SK-N-SH (cell line): ENCODE data around the gene SPOP. TPM values are rescaled to one million over a fixed set of nuclear protein-coding genes. Genes with fewer than 3 reads are reported as not detected.

Experiments used
- CTCF ChIA-PET: fragments of 300-600, 350-600 bp; formaldehyde crosslinking; extraction: SDS; loops from one replicate; lab custom pipeline; 2021; lab: Yijun Ruan, JAX
- POLR2A ChIA-PET: fragments of 350-600 bp; sonication (Branson Sonifier 250); formaldehyde crosslinking; extraction: SDS; loops from one replicate; lab custom pipeline; 2020; ENCODE audit warnings: antibody characterized with exemption, inconsistent platforms; lab: Yijun Ruan, JAX
- DNase-seq: peaks from one replicate; pipeline ENCODE4 v3.0.0; 2012
- H2AFZ ChIP-seq: fragments of 200-600 bp; sonication (generic); 2 replicates; pipeline ENCODE4 v1.8.1; 2016; ENCODE audit warnings: antibody characterized with exemption, mild to moderate bottlenecking, low read depth
- H3F3A ChIP-seq: fragments of 200-600 bp; sonication (generic); replicated peaks from 2 replicates; pipeline ENCODE3; 2016; ENCODE audit warnings: antibody characterized with exemption, mild to moderate bottlenecking; ENCODE audit not compliant: insufficient read depth
- H3K27ac ChIP-seq, 2 experiments: fragments of 200-500 bp in 1 of 2; fragments of 200-600 bp in 1 of 2; sonication (Bioruptor generic) in 1 of 2; sonication (generic), shearing (Covaris generic) in 1 of 2; 2 replicates each; pipeline versions ENCODE4 v1.5.1 to v1.6.1; 2014 to 2016; ENCODE audit warnings: low read depth in 2 of 2, inconsistent platforms in 1 of 2, low read length in 1 of 2, mild to moderate bottlenecking in 1 of 2, mixed read lengths in 1 of 2
- H3K27me3 ChIP-seq: fragments of 200-600 bp; sonication (generic), shearing (Covaris generic); 2 replicates; pipeline ENCODE4 v1.6.1; 2016; ENCODE audit warnings: mixed run types; ENCODE audit not compliant: insufficient read depth
- H3K36me3 ChIP-seq, 2 experiments: fragments of 200-500 bp in 1 of 2; fragments of 200-600 bp in 1 of 2; sonication (Bioruptor generic) in 1 of 2; sonication (generic) in 1 of 2; replicated peaks in 1 of 2; 2 replicates each; pipeline versions ENCODE3 to v1.5.1; 2014 to 2016; ENCODE audit warnings: low read length in 1 of 2, mild to moderate bottlenecking in 1 of 2; ENCODE audit not compliant: insufficient read depth in 2 of 2, control insufficient read depth in 1 of 2
- H3K4me1 ChIP-seq, 2 experiments: fragments of 200-500 bp in 1 of 2; fragments of 200-600 bp in 1 of 2; sonication (Bioruptor generic) in 1 of 2; sonication (generic), shearing (Covaris generic) in 1 of 2; 2 replicates each; pipeline versions ENCODE4 v1.5.1 to v1.6.1; 2014 to 2016; ENCODE audit warnings: low read depth in 1 of 2, low read length in 1 of 2, mixed run types in 1 of 2; ENCODE audit not compliant: insufficient read depth in 2 of 2, control insufficient read depth in 1 of 2
- H3K4me2 ChIP-seq: fragments of 200-600 bp; sonication (generic), shearing (Covaris generic); 2 replicates; pipeline ENCODE4 v1.6.1; 2017; ENCODE audit warnings: mixed run types
- H3K4me3 ChIP-seq, 2 experiments: fragments of 200-500 bp in 1 of 2; fragments of 200-600 bp in 1 of 2; sonication (Bioruptor generic) in 1 of 2; sonication (generic), shearing (Covaris generic) in 1 of 2; 2 replicates each; pipeline versions ENCODE4 v1.5.1 to v1.8.1; 2014 to 2016; ENCODE audit warnings: low read depth in 2 of 2, inconsistent platforms in 1 of 2, low read length in 1 of 2, mild to moderate bottlenecking in 1 of 2, mixed read lengths in 1 of 2, moderate library complexity in 1 of 2
- H3K79me2 ChIP-seq: fragments of 200-600 bp; sonication (generic); 2 replicates; pipeline ENCODE4 v1.8.1; 2017; ENCODE audit warnings: mild to moderate bottlenecking; ENCODE audit not compliant: insufficient read depth
- H3K9ac ChIP-seq: fragments of 200-600 bp; sonication (generic); 2 replicates; pipeline ENCODE4 v1.6.1; 2017; ENCODE audit warnings: mixed run types
- H3K9me2 ChIP-seq: fragments of 200-600 bp; sonication (generic); 2 replicates; pipeline ENCODE4 v1.6.1; 2017; ENCODE audit warnings: mixed run types
- H3K9me3 ChIP-seq: fragments of 200-600 bp; sonication (generic); 2 replicates; pipeline ENCODE4 v1.6.1; 2017; ENCODE audit warnings: mixed run types, mild to moderate bottlenecking, moderate library complexity
- H4K20me1 ChIP-seq: fragments of 200-600 bp; sonication (generic); 2 replicates; pipeline ENCODE4 v1.6.1; 2017; ENCODE audit warnings: mild to moderate bottlenecking, mixed run types; ENCODE audit not compliant: insufficient read depth
- FOSL2 ChIP-seq: IDR thresholded peaks from 2 replicates; pipeline ENCODE4 v1.4.0; 2012; ENCODE audit warnings: low read depth, mild to moderate bottlenecking, moderate library complexity, borderline replicate concordance
- FOXM1 ChIP-seq: IDR thresholded peaks from 2 replicates; pipeline ENCODE4 v1.4.0; 2012; ENCODE audit warnings: low read depth, mild to moderate bottlenecking
- GABPA ChIP-seq: IDR thresholded peaks from 2 replicates; pipeline ENCODE4 v1.4.0; 2012; ENCODE audit warnings: low read depth, mild to moderate bottlenecking
- GATA2 ChIP-seq: sonication (generic); formaldehyde crosslinking; IDR thresholded peaks from 2 replicates; pipeline ENCODE4 v1.5.0; 2020; ENCODE audit warnings: mild to moderate bottlenecking, missing genetic modification reagents
- NRF1 ChIP-seq: IDR thresholded peaks from 2 replicates; pipeline ENCODE4 v1.6.1; 2012; ENCODE audit warnings: low read depth, mild to moderate bottlenecking, low read length
- RAD21 ChIP-seq: IDR thresholded peaks from 2 replicates; pipeline ENCODE4 v1.6.1; 2012; ENCODE audit warnings: mild to moderate bottlenecking, low read length
- SIN3A ChIP-seq: IDR thresholded peaks from 2 replicates; pipeline ENCODE4 v1.6.1; 2012; ENCODE audit warnings: low read depth, mild to moderate bottlenecking, low read length, moderate library complexity, borderline replicate concordance
- TAF1 ChIP-seq: IDR thresholded peaks from 2 replicates; pipeline ENCODE4 v1.6.1; 2012; ENCODE audit warnings: low read depth, mild to moderate bottlenecking, low read length, moderate library complexity, borderline replicate concordance
- TCF12 ChIP-seq: IDR thresholded peaks from 2 replicates; pipeline ENCODE4 v1.4.0; 2012
- WGBS: methylation state at CpG from one replicate; pipeline ENCODE4 v1.1.6; 2017; ENCODE audit warnings: low lambda C conversion rate; 5-methylcytosine and 5-hydroxymethylcytosine counted together
- polyA plus RNA-seq, 3 experiments: library from polyadenylated mRNA; depleted of rRNA; stranded (reverse); fragments of >200 nt; gene quantifications; 2 replicates each; pipeline ENCODE4 v1.2.3, GENCODE V29; 2012
- TF ChIP-seq, protein P1 (sequence below): fragments of 200-600 bp; sonication (generic); IDR thresholded peaks from 2 replicates; pipeline ENCODE4 v1.6.1; 2017; ENCODE audit warnings: antibody characterized with exemption, mild to moderate bottlenecking, moderate library complexity
- TF ChIP-seq, protein P2 (sequence below): fragments of 150-350 bp; IDR thresholded peaks from 2 replicates; pipeline ENCODE4 v1.6.1; 2017; ENCODE audit warnings: antibody characterized with exemption, low read length, low read depth, borderline replicate concordance
- TF ChIP-seq, protein P3 (sequence below): IDR thresholded peaks from 2 replicates; pipeline ENCODE4 v1.4.0; 2012; ENCODE audit warnings: low read depth, borderline replicate concordance
- TF ChIP-seq, protein P4 (sequence below): fragments of 150-350 bp; IDR thresholded peaks from 2 replicates; pipeline ENCODE4 v1.6.1; 2016; ENCODE audit warnings: mild to moderate bottlenecking, low read depth, low read length
- TF ChIP-seq, protein P5 (sequence below): IDR thresholded peaks from 2 replicates; pipeline ENCODE4; 2012

Gene SPOP
- polyA plus RNA-seq, 1 of the 3 experiments (the other 2 are of a cell fraction): 54.0 TPM

DNA sequence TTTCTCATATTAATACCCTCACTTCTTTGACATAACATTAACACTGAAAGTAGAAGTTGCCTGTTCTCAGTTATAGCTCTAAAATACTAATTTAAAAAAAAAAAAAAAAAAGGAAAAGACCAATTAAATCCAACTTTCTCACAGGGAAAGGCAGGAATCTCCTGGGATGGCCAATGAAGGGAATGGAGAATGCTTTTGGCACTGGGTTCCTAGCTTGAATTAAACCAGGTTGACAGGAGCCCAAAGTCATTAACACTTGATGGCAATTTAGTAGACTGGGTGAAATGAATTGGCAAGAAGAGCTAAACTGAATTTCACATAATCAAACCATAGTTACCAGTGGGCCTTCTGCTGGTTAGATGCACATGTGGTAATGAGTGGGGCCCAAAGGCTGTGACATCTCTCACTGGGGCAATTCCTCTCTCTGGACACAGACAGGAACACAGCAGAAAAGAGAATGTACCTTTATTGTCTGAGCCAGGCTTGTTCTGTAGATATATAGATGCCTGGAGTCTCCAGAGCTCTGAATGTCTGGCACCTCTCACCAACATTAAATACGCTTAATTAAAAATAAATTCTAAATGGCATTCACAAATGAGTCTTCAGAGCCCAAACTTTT lies 64.6 kb downstream of the SPOP start (continued):
- TF ChIP-seq RAD21 (no peak), FOSL2 (no peak), GATA2 (CRISPR knock-in tag) (no peak)

DNA sequence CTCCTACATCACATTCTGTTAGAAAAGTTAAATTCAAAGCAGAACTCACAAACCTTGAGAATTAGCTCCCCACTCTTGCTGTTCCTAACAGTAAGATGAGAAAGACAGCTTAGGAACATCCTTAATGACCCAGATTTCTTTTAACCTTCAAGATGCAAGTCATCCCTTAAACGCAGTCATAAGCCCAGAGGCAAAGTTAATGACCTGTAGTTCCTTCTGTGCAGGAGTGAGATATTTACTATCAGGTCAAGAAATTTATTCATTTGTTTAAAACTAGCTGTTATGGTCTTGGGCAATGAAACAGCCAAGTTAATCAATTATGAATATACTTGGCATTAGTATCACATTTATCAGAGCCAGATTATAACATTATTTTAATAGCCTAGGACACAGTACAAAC lies 65.2 kb downstream of the SPOP start:
- H3K4me1 ChIP-seq: no peaks in the 10 kb centered on the region
- TF ChIP-seq NRF1 (no peak), TCF12 (no peak), SIN3A (no peak), FOXM1 (no peak), TAF1 (no peak), GABPA (no peak)
- TF ChIP-seq, protein P1, sequence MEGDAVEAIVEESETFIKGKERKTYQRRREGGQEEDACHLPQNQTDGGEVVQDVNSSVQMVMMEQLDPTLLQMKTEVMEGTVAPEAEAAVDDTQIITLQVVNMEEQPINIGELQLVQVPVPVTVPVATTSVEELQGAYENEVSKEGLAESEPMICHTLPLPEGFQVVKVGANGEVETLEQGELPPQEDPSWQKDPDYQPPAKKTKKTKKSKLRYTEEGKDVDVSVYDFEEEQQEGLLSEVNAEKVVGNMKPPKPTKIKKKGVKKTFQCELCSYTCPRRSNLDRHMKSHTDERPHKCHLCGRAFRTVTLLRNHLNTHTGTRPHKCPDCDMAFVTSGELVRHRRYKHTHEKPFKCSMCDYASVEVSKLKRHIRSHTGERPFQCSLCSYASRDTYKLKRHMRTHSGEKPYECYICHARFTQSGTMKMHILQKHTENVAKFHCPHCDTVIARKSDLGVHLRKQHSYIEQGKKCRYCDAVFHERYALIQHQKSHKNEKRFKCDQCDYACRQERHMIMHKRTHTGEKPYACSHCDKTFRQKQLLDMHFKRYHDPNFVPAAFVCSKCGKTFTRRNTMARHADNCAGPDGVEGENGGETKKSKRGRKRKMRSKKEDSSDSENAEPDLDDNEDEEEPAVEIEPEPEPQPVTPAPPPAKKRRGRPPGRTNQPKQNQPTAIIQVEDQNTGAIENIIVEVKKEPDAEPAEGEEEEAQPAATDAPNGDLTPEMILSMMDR: no peak
- TF ChIP-seq, protein P2, sequence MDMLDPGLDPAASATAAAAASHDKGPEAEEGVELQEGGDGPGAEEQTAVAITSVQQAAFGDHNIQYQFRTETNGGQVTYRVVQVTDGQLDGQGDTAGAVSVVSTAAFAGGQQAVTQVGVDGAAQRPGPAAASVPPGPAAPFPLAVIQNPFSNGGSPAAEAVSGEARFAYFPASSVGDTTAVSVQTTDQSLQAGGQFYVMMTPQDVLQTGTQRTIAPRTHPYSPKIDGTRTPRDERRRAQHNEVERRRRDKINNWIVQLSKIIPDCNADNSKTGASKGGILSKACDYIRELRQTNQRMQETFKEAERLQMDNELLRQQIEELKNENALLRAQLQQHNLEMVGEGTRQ: no peak
- TF ChIP-seq, protein P3, sequence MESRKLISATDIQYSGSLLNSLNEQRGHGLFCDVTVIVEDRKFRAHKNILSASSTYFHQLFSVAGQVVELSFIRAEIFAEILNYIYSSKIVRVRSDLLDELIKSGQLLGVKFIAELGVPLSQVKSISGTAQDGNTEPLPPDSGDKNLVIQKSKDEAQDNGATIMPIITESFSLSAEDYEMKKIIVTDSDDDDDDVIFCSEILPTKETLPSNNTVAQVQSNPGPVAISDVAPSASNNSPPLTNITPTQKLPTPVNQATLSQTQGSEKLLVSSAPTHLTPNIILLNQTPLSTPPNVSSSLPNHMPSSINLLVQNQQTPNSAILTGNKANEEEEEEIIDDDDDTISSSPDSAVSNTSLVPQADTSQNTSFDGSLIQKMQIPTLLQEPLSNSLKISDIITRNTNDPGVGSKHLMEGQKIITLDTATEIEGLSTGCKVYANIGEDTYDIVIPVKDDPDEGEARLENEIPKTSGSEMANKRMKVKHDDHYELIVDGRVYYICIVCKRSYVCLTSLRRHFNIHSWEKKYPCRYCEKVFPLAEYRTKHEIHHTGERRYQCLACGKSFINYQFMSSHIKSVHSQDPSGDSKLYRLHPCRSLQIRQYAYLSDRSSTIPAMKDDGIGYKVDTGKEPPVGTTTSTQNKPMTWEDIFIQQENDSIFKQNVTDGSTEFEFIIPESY: no peak
- TF ChIP-seq, protein P4, sequence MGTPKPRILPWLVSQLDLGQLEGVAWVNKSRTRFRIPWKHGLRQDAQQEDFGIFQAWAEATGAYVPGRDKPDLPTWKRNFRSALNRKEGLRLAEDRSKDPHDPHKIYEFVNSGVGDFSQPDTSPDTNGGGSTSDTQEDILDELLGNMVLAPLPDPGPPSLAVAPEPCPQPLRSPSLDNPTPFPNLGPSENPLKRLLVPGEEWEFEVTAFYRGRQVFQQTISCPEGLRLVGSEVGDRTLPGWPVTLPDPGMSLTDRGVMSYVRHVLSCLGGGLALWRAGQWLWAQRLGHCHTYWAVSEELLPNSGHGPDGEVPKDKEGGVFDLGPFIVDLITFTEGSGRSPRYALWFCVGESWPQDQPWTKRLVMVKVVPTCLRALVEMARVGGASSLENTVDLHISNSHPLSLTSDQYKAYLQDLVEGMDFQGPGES: no peak
- TF ChIP-seq, protein P5, sequence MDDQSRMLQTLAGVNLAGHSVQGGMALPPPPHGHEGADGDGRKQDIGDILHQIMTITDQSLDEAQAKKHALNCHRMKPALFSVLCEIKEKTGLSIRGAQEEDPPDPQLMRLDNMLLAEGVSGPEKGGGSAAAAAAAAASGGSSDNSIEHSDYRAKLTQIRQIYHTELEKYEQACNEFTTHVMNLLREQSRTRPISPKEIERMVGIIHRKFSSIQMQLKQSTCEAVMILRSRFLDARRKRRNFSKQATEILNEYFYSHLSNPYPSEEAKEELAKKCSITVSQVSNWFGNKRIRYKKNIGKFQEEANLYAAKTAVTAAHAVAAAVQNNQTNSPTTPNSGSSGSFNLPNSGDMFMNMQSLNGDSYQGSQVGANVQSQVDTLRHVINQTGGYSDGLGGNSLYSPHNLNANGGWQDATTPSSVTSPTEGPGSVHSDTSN: no peak
- TF ChIP-seq, all 33 proteins: peak for 0
- Histone ChIP-seq H3K4me3 (no peak overlapping the region), H3F3A (peaks cover 5% of the 10 kb centered on the region), H3K36me3 (peaks cover 71 to 83% of the 10 kb centered on the region in 2 experiments), H3K9me2 (no peaks in the 10 kb centered on the region), H2AFZ (no peak overlapping the region), H3K79me2 (0 out of 2 replicates have a peak, but pooled peaks cover 4% of the 10 kb centered on the region), H3K9me3 (no peaks in the 10 kb centered on the region), H3K9ac (no peak overlapping the region), H3K4me2 (no peak overlapping the region), H3K27me3 (no peaks in the 10 kb centered on the region), H3K27ac (no peak overlapping the region), H4K20me1 (no peaks in the 10 kb centered on the region)
- ChIA-PET CTCF (interaction anchor here (0.8 to 3.3 kb wide), 6 partner anchors 9 to 177 kb away, joined by 3 to 15 read pairs (median 7); no protein-coding TSS in a partner anchor), POLR2A (no interaction called here)
- DNase-seq: no peak
- WGBS: 81% methylated on average over 1 of the region's 1 CpG
